DOHH2 (cell line): ENCODE data around the gene CALML3.

Experiments used
- EZH2phosphoT487 ChIP-seq: fragments of 200-600 bp; sonication (generic); IDR thresholded peaks from 2 replicates; pipeline ENCODE4 v1.6.1; 2017; ENCODE audit warnings: borderline replicate concordance, mild to moderate bottlenecking, antibody characterized with exemption, low read length, moderate library complexity, mixed read lengths
- TF ChIP-seq, protein P1 (sequence below): fragments of 200-600 bp; sonication (generic); IDR thresholded peaks from one replicate; pipeline ENCODE4 v1.5.1; 2014; ENCODE audit warnings: antibody characterized with exemption, mild to moderate bottlenecking, low read depth, low read length; ENCODE audit not compliant: poor library complexity, severe bottlenecking

DNA sequence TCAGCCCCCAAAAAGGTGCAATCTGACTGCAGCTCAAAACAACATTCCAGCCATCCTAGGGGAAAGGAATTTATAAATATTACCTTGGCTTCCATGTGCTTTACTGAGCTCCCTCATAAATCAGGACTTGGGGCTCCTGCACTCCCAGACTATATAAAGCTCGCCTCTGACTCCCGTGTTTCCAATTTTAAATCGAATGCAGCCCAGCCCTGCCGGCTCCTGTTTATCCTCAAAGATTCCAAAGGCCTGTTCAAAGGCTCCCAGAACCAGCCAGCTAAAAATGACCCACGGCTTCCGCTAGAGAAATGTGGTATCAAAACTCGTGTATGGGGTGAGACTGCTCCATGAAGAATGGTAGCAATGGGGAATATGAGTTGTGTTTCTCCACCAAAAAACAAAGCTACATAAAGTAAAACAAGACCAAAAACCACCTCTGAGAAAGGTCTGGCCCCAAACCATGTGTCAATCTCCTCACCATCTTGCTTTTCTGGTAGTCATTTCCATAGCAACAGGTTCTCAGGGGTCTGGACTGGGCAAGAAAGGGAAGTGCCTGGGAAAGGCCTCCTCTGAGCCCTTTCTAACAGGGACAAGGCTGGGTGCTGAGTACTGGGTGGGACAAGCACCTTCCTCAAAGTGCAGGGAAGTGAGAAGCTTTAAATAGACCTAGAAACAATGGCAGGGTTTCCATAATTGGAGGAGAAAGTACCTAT lies 5.1 kb downstream of the CALML3 start:
- TF ChIP-seq, protein P1, sequence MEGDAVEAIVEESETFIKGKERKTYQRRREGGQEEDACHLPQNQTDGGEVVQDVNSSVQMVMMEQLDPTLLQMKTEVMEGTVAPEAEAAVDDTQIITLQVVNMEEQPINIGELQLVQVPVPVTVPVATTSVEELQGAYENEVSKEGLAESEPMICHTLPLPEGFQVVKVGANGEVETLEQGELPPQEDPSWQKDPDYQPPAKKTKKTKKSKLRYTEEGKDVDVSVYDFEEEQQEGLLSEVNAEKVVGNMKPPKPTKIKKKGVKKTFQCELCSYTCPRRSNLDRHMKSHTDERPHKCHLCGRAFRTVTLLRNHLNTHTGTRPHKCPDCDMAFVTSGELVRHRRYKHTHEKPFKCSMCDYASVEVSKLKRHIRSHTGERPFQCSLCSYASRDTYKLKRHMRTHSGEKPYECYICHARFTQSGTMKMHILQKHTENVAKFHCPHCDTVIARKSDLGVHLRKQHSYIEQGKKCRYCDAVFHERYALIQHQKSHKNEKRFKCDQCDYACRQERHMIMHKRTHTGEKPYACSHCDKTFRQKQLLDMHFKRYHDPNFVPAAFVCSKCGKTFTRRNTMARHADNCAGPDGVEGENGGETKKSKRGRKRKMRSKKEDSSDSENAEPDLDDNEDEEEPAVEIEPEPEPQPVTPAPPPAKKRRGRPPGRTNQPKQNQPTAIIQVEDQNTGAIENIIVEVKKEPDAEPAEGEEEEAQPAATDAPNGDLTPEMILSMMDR = no peak
- no peak for TF ChIP-seq EZH2phosphoT487
